Body of pancreas (tissue), 4 donors: Measurements from ENCODE around the gene ZFAND3.

Experiments
- POLR2A ChIP-seq, 3 donors: fragments of 450-650 bp; IDR thresholded peaks; one replicate each; pipeline ENCODE4 v1.6.1; 2016; ENCODE audit warnings: antibody characterized with exemption in 3 of 3, mild to moderate bottlenecking in 2 of 3
- TF ChIP-seq, protein P1 (sequence below), 7 experiments: fragments of 450-650 bp in 4 of 7; fragments of 200-600 bp in 3 of 7; sonication (generic) in 3 of 7; IDR thresholded peaks; one replicate each; pipeline ENCODE4 v1.5.1; 2016 to 2019; ENCODE audit warnings: antibody characterized with exemption in 7 of 7

DNA sequence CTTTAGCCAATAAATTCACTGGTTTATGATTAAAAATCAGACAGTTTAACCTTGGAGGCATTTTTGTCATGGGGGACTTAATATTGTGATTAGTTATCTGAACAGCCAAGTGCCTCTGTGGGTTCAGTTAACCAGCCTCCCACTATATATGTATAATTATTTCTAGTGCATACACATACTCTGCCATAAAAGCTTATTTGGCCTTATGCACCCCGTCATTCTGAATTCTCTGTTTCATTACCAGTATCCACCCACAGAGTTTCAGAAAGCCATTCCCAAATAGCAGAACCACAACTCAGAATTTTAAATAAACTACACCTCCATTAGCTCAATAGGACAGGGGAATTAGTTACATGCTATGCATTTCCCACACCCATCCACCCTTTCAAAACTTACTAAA, 279.7 kb downstream of the ZFAND3 start:
- TF ChIP-seq, protein P1, sequence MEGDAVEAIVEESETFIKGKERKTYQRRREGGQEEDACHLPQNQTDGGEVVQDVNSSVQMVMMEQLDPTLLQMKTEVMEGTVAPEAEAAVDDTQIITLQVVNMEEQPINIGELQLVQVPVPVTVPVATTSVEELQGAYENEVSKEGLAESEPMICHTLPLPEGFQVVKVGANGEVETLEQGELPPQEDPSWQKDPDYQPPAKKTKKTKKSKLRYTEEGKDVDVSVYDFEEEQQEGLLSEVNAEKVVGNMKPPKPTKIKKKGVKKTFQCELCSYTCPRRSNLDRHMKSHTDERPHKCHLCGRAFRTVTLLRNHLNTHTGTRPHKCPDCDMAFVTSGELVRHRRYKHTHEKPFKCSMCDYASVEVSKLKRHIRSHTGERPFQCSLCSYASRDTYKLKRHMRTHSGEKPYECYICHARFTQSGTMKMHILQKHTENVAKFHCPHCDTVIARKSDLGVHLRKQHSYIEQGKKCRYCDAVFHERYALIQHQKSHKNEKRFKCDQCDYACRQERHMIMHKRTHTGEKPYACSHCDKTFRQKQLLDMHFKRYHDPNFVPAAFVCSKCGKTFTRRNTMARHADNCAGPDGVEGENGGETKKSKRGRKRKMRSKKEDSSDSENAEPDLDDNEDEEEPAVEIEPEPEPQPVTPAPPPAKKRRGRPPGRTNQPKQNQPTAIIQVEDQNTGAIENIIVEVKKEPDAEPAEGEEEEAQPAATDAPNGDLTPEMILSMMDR (IDR thresholded peaks at IDR 0.05): no peak
- TF ChIP-seq POLR2A (IDR thresholded peaks at IDR 0.05): no peak
